GM06990 (cell line): ENCODE data around the gene LASP1NB.
"Not testable (repeated sequence)": the region's sequence is repeated elsewhere in the genome, so short reads cannot be mapped to it uniquely, and the experiment has no call there.

ENCODE experiments used
- DNase-seq: peaks from one replicate; pipeline ENCODE4 v3.0.0-alpha.2; 2011; ENCODE audit not compliant: insufficient read length; ENCODE audit errors: extremely low read depth
- H3K27me3 ChIP-seq: replicated peaks from 2 replicates; pipeline ENCODE4 v1.6.0; 2011; ENCODE audit warnings: low read length; ENCODE audit not compliant: control insufficient read depth, insufficient read depth
- H3K36me3 ChIP-seq: 2 replicates; pipeline ENCODE4 v1.5.1; 2011; ENCODE audit warnings: low read length; ENCODE audit not compliant: control insufficient read depth, insufficient read depth
- H3K4me3 ChIP-seq: replicated peaks from 2 replicates; pipeline ENCODE4 v1.5.1; 2011; ENCODE audit warnings: low read depth, mild to moderate bottlenecking, control low read depth, low read length
- CTCF ChIP-seq: IDR thresholded peaks from 2 replicates; pipeline ENCODE4 v1.5.1; 2011; ENCODE audit warnings: low read length, control low read depth, mild to moderate bottlenecking, inconsistent platforms; ENCODE audit not compliant: insufficient read depth, poor library complexity, severe bottlenecking

LASP1NB gene

GRCh38 chr17:38920374-38921291 is 4.8 kb upstream of the LASP1NB start:
- H3K4me3 ChIP-seq: no peak overlapping the region
- H3K27me3 ChIP-seq: no peaks in the 10 kb centered on the region
- TF ChIP-seq CTCF: no peak
- no peak for DNase-seq
- peaks cover 23% of the 10 kb centered on the region for H3K36me3 ChIP-seq

- no peak overlapping the region for H3K4me3 ChIP-seq
- TF ChIP-seq CTCF: no peak
- H3K27me3 ChIP-seq: no peaks in the 10 kb centered on the region
- DNase-seq: no peak
- peaks cover 19% of the 10 kb centered on the region for H3K36me3 ChIP-seq
These were observed 3.5 kb upstream of the LASP1NB start for GRCh38 chr17:38921756-38922411.

- DNase-seq: no peak
- H3K36me3 ChIP-seq: peaks cover 14% of the 10 kb centered on the region
- no peaks in the 10 kb centered on the region for H3K27me3 ChIP-seq
- TF ChIP-seq CTCF: no peak
- H3K4me3 ChIP-seq: no peak overlapping the region
These were observed 2.7 kb upstream of the LASP1NB start for GRCh38 chr17:38922538-38923297.

GRCh38 chr17:38926293-38927070 is 1.1 kb downstream of the LASP1NB start:
- no peak for DNase-seq
- Histone ChIP-seq H3K4me3 (no peak overlapping the region), H3K36me3 (no peaks in the 10 kb centered on the region), H3K27me3 (no peaks in the 10 kb centered on the region)
- no peak for TF ChIP-seq CTCF

GRCh38 chr17:38930782-38931181 is 5.4 kb downstream of the LASP1NB start:
- H3K36me3 ChIP-seq, H3K27me3 ChIP-seq, H3K4me3 ChIP-seq, DNase-seq: not testable (repeated sequence)

GRCh38 chr17:38933962-38934361 is 8.5 kb downstream of the LASP1NB start:
- DNase-seq, H3K4me3 ChIP-seq, H3K36me3 ChIP-seq, H3K27me3 ChIP-seq: not testable (repeated sequence)
